Esophagus (tissue), 2 donors: ENCODE data around the gene MRPS21. TPM values are rescaled to one million over a fixed set of nuclear protein-coding genes. Genes with fewer than 3 reads are reported as not detected.
"Not testable (repeated sequence)": the region's sequence is repeated elsewhere in the genome, so short reads cannot be mapped to it uniquely, and the experiment has no call there.

Source experiments
- H3K27ac ChIP-seq, 2 donors: one replicate each; pipeline ENCODE4 v1.5.1; 2013; ENCODE audit warnings: low read depth in 2 of 2, mild to moderate bottlenecking in 2 of 2, inconsistent platforms in 1 of 2, low read length in 1 of 2, moderate library complexity in 1 of 2
- H3K27me3 ChIP-seq, 2 donors: one replicate each; pipeline ENCODE4 v1.6.1; 2013; ENCODE audit warnings: low read length in 2 of 2, control low read depth in 1 of 2, mild to moderate bottlenecking in 1 of 2; ENCODE audit not compliant: insufficient read depth in 2 of 2, control insufficient read depth in 1 of 2
- H3K36me3 ChIP-seq, 2 donors: one replicate each; pipeline ENCODE4 v1.6.1; 2013; ENCODE audit warnings: low read length in 1 of 2; ENCODE audit not compliant: control insufficient read depth in 2 of 2, insufficient read depth in 2 of 2
- H3K4me1 ChIP-seq, 2 donors: one replicate each; pipeline ENCODE4 v1.6.1; 2013; ENCODE audit warnings: low read length in 1 of 2; ENCODE audit not compliant: control insufficient read depth in 2 of 2, insufficient read depth in 2 of 2
- H3K4me3 ChIP-seq, 2 donors: one replicate each; pipeline ENCODE4 v1.5.1; 2013; ENCODE audit warnings: low read length in 2 of 2, mild to moderate bottlenecking in 2 of 2, low read depth in 1 of 2, moderate library complexity in 1 of 2
- H3K9me3 ChIP-seq, 2 donors: one replicate each; pipeline ENCODE4 v1.6.1; 2013; ENCODE audit warnings: mild to moderate bottlenecking in 2 of 2, low read depth in 1 of 2, low read length in 1 of 2, moderate library complexity in 1 of 2; ENCODE audit not compliant: control insufficient read depth in 2 of 2, insufficient read depth in 1 of 2
- WGBS, 2 donors: extraction: QIAGEN DNeasy Blood & Tissue Kit; methylation state at CpG; one replicate each; pipeline ENCODE4 v1.1.7; 2013; 5-methylcytosine and 5-hydroxymethylcytosine counted together
- polyA plus RNA-seq, 2 donors: library from polyadenylated mRNA; stranded (reverse); fragments of 200-250 nt; gene quantifications; one replicate each; pipeline ENCODE4 v1.2.3, GENCODE V29; 2013
- donor health status: healthy with polysubstance abuse.
- donor health status: Bipolar disorder and iron deficiency.

Gene MRPS21
- polyA plus RNA-seq, 2 donors = 80.0 to 122 TPM

DNA sequence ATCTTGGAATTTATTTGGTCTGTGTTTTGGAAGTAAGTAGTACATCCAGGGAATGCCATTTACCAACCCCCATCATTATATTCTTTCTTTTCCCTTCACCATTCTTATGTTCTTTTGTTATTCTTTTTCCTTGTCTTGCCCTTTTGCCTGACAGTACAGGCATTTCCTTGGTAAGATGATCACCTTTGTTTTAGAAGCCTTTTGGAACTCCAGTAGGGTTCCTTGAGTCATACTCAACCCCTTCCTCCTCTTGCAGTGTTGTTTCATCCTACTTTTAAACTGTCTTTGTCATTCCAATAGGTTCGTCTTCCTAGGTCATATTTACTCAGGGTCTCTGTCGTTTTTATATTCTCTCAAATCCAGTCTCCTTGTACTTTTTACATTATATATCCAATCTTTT is 9.2 kb downstream of the MRPS21 start:
- peaks cover 5 to 7% of the 10 kb centered on the region in 2 donors for H3K36me3 ChIP-seq
- no peaks in the 10 kb centered on the region for H3K4me1 ChIP-seq
- no peak overlapping the region for H3K27ac ChIP-seq
- no peaks in the 10 kb centered on the region for H3K9me3 ChIP-seq
- 82 to 85% methylated on average over 2 of the region's 2 CpGs for WGBS, 2 donors
- H3K27me3 ChIP-seq = no peaks in the 10 kb centered on the region
- H3K4me3 ChIP-seq = no peak overlapping the region

DNA sequence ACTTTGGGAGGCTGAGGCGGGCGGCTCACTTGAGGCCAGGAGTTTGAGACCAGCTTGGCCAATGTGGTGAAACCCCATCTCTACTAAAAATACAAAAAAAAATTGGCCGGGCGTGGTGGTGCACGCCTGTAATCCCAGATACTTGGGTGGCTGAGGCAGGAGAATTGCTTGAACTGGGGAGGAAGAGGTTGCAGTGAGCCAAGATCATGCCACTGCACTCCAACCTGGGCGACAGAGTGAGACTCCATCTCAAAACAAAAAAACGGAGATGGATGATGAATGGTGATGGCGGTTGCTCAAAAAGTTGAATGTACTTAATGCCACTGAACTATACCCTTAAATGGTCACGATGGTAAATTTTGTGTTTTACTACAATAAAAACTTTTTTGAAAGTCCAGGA is 14.9 kb downstream of the MRPS21 start:
- H3K9me3 ChIP-seq, H3K36me3 ChIP-seq, H3K27me3 ChIP-seq, H3K4me1 ChIP-seq, H3K27ac ChIP-seq, H3K4me3 ChIP-seq: not testable (repeated sequence)
- 93 to 95% methylated on average over 9 of the region's 9 CpGs for WGBS, 2 donors

DNA sequence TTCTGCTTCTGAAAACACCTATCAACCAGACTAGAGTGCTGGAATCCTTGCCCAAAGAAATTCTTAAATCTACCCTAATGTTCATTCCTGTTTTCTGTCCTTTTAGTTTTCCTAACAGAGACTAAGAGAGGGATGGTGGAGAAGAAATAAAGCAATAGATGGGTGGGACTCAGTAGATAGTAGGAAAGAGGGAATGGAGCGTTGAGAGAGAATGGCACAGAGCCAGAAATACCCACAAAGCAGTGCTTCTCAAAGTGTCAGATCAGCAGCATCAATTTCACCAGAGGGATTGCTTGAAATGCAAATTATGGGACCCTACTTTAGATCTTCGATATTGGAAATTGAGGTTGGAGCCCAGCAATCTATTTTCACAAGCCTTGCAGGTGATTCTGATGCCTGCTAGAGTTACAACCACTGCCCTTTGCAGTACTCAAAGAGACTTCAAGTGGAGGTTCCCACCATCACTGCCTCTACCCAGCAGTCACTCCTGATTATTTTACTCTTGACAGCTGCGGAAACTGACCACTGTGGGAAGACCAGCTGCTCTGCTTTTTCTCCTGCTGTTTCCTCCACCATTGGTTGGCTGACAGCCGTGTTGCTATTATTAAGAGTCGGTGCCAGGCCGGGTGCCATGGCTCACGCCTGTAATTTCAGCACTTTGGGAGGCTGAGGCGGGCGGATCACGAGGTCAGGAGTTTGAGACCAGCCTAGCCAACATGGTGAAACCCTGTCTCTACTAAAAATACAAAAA is 16.3 kb downstream of the MRPS21 start:
- no peaks in the 10 kb centered on the region for H3K27me3 ChIP-seq
- H3K4me1 ChIP-seq = no peaks in the 10 kb centered on the region
- no peak overlapping the region for H3K27ac ChIP-seq
- H3K36me3 ChIP-seq = peaks cover 0 to 5% of the 10 kb centered on the region in 2 donors
- no peaks in the 10 kb centered on the region for H3K9me3 ChIP-seq
- WGBS, 2 donors = 73 to 75% methylated on average over 10 of the region's 10 CpGs
- H3K4me3 ChIP-seq = no peak overlapping the region

DNA sequence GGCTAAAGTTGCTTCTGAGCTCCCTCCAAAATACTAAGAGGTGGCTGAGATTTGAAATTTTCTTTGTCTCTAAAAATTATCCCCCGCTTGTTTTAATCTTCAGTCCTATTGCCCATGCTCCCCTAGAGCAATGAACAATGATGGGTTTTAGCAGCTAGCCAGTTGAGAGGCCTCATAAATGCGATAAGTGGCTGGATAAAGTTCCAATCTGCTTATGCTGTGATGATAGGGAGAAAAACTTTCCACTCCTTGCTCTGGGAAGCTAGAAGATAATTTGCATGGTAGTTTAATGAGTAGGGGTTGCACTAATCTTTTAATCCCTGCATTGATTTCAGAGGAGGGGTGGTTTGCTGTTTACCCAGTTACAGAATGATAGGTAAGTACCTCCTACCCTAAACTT is 18.1 kb downstream of the MRPS21 start:
- peaks cover 0 to 5% of the 10 kb centered on the region in 2 donors for H3K36me3 ChIP-seq
- H3K4me3 ChIP-seq = no peak overlapping the region
- H3K4me1 ChIP-seq = no peaks in the 10 kb centered on the region
- H3K9me3 ChIP-seq = no peaks in the 10 kb centered on the region
- 89 to 91% methylated on average over 2 of the region's 2 CpGs for WGBS, 2 donors
- H3K27ac ChIP-seq = no peak overlapping the region
- H3K27me3 ChIP-seq = no peaks in the 10 kb centered on the region

DNA sequence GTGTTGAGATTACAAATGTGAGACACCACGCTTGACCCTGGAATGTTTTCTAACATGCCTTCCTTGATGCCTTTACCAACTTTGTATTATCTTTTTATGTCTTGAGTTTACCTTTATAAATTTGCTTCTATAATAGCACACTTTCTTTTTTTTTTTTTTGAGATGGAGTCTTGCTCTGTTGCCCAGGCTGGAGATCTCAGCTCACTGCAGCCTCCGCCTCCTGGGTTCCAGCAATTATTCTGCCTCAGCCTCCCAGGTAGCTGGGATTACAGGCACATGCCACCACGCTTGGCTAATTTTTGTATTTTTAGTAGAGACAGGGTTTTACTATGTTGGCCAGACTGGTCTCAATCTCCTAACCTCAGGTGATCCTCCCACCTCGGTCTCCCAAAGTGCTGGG is 21.0 kb downstream of the MRPS21 start:
- not testable (repeated sequence) for H3K4me3 ChIP-seq, H3K36me3 ChIP-seq, H3K9me3 ChIP-seq, H3K4me1 ChIP-seq, H3K27me3 ChIP-seq, H3K27ac ChIP-seq
- WGBS, 2 donors = 91 to 95% methylated on average over 4 of the region's 4 CpGs

DNA sequence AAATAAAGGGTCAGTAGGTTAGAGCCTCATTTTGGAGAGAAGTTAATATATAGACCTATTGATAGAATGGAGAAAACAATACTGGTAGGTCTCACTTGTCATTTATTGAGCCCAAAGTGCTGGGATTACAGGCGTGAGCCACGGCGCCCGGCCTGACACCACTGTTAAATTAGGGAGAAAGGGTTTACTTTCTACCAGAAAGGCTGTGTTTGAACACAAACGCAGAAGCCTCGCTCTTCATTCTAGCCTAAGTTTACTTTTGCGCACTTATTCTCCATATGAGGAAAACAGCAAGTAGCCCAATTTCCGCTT is 27.0 kb downstream of the MRPS21 start:
- no peaks in the 10 kb centered on the region for H3K27me3 ChIP-seq
- no peaks in the 10 kb centered on the region for H3K4me1 ChIP-seq
- H3K9me3 ChIP-seq = no peaks in the 10 kb centered on the region
- WGBS, 2 donors = 78 to 82% methylated on average over 8 of the region's 8 CpGs
- H3K27ac ChIP-seq = peak overlapping the region; percentile 10 to 24
- peak overlapping the region; percentile 21 to 77 for H3K4me3 ChIP-seq
- H3K36me3 ChIP-seq = peaks cover 1 to 3% of the 10 kb centered on the region in 2 donors

DNA sequence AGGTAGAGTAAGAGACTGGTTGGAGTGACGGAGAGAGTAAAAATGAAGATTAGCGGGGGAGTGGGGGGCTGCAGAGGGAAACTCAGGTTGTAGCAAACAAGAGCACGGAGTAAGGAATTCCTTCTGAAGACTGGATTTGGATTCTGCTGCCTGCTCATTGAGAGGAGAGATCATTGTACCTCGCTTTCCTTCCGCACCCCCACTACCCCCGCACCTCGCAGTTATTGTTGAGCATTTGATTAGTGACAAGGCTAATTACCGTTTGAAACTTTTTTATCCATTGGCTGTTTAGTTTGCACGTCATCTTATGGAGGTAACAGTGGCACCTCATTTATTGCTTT is 28.1 kb downstream of the MRPS21 start:
- H3K27ac ChIP-seq = peak overlapping the region; percentile 78 to 92
- H3K4me1 ChIP-seq = no peaks in the 10 kb centered on the region
- 0 to 1% methylated on average over 9 of the region's 9 CpGs for WGBS, 2 donors

DNA sequence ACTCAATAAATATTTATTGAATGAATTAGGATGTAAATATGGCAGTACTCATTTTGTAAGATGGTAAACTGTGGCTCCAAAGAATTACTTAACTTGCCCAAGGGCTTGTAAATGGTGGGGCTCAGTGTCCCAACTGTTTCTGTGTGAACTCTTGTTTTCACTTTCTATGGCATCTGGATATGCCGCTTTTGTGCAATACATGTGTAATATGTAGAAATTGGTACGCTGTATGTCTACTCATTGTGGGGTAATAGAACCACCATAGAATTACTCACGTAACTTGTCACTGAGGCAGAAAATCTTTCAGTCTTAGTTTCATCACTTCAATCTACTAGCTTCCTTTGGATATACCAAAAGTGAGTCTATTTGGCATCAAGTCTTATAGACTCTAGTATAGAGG is 28.6 kb downstream of the MRPS21 start:
- peaks cover 5% of the 10 kb centered on the region in 2 donors for H3K36me3 ChIP-seq
- no peaks in the 10 kb centered on the region for H3K4me1 ChIP-seq
- H3K4me3 ChIP-seq = peak overlapping the region in 1 of 2 donors; percentile 77
- no peaks in the 10 kb centered on the region for H3K27me3 ChIP-seq
- H3K27ac ChIP-seq = no peak overlapping the region
- WGBS, 2 donors = 75 to 79% methylated on average over 3 of the region's 3 CpGs
- H3K9me3 ChIP-seq = no peaks in the 10 kb centered on the region

More for the DNA sequence above, 28.1 kb downstream of the MRPS21 start:
- no peaks in the 10 kb centered on the region for H3K27me3 ChIP-seq
- peak overlapping the region; percentile 77 to 82 for H3K4me3 ChIP-seq
- H3K36me3 ChIP-seq = peaks cover 3 to 5% of the 10 kb centered on the region in 2 donors
- H3K9me3 ChIP-seq = no peaks in the 10 kb centered on the region

DNA sequence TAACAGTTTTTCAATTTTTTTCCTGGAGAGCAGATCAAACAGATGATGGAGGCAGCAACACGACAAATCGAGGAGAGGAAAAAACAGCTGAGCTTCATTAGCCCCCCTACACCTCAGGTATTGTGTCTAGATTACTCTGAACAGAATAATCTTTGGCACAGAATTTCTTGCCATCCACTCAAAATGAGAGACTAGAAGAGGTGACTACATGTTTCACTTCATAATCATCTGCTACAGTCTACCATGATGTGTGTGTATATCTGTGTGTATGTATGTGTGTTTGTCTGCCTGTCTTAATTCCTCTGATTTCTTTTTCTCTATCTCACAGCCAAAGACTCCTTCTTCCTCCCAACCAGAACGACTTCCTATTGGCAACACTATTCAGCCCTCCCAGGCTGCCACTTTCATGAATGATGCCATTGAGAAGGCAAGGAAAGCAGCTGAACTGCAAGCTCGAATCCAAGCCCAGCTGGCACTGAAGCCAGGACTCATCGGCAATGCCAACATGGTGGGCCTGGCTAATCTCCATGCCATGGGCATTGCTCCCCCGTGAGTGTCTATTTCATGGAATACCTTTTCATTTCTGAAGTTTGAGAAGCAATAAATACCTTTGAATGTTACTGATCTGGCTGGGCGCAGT is 39.1 kb downstream of the MRPS21 start:
- Histone ChIP-seq H3K4me3 (no peak overlapping the region), H3K4me1 (no peaks in the 10 kb centered on the region), H3K9me3 (no peaks in the 10 kb centered on the region), H3K27ac (no peak overlapping the region), H3K27me3 (no peaks in the 10 kb centered on the region), H3K36me3 (peaks cover 19 to 24% of the 10 kb centered on the region in 2 donors)
- 91 to 93% methylated on average over 7 of the region's 7 CpGs for WGBS, 2 donors

DNA sequence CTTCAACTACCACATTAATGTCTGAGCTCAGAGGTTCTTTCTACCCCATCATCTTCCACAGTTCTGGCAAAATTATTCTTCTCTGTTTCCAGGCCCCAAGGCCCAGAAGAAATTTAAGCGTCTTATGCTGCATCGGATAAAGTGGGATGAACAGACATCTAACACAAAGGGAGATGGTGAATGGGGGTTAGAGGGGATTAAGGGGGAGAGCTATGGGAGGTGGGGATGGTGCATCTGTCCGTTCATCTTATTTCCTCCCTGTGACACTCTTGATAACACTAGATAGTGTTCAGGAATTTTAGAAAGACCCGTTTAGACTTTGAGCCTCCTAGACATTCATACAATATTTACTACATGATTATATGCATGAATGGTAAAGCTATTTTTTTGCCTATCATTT is 52.7 kb downstream of the MRPS21 start:
- Histone ChIP-seq H3K9me3 (no peaks in the 10 kb centered on the region), H3K36me3 (peaks cover 14 to 15% of the 10 kb centered on the region in 2 donors)

More for the DNA sequence above, 52.7 kb downstream of the MRPS21 start:
- no peak overlapping the region for H3K27ac ChIP-seq
- 86% methylated on average over 4 of the region's 4 CpGs for WGBS, 2 donors
- H3K4me1 ChIP-seq = no peaks in the 10 kb centered on the region
- H3K27me3 ChIP-seq = no peaks in the 10 kb centered on the region
- H3K4me3 ChIP-seq = no peak overlapping the region
